Fibroblast of the aortic adventitia (primary cell): ENCODE results near the gene SLC12A2. TPM values are rescaled to one million over a fixed set of nuclear protein-coding genes. Genes with fewer than 3 reads are reported as not detected.

ENCODE experiments used
- DNase-seq: peaks from one replicate; pipeline ENCODE4 v3.0.0-alpha.2; 2010; ENCODE audit warnings: low read depth
- H3K4me3 ChIP-seq: 2 replicates; pipeline ENCODE4 v1.5.1; 2011; ENCODE audit warnings: low read depth, mild to moderate bottlenecking, control low read depth, low read length, moderate library complexity
- CTCF ChIP-seq: IDR thresholded peaks from 2 replicates; pipeline ENCODE4 v1.5.1; 2011; ENCODE audit warnings: mild to moderate bottlenecking, low read length, control low read depth, inconsistent platforms; ENCODE audit not compliant: insufficient read depth
- total RNA-seq: library from RNA; depleted of rRNA; stranded (reverse); fragments of >200 nt; gene quantifications from 2 replicates; pipeline ENCODE4 v1.2.3, GENCODE V29; 2012; ENCODE audit warnings: low replicate concordance

SLC12A2 gene
- total RNA-seq, 1 donor: 51.9 TPM

- TF ChIP-seq CTCF: no peak
- no peak for DNase-seq
- H3K4me3 ChIP-seq: no peak overlapping the region
Measured at GRCh38 chr5:128092144-128092543, 8.6 kb downstream of the SLC12A2 start.

DNA sequence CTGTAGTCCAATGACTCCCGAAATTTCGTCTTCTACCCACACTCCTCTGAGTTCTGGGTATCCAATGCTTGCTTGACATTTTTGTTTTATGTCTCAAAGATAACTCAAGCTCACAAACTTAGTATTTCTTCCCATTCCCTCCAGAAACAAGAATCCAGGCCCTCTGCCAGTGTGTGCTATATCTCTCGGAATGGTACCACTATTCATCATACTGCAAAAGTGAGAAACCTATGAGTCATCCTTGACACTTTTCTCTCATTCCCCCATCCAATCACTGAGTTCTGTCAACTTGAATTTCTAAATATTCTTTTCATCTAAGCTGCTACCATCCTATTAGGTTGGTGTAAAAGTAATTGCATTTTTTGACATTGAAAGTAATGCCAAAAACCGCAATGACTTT, 9.8 kb downstream of the SLC12A2 start:
- DNase-seq: peak; percentile 48
- no peak overlapping the region for H3K4me3 ChIP-seq
- no peak for TF ChIP-seq CTCF

- no peak for TF ChIP-seq CTCF
- H3K4me3 ChIP-seq: no peak overlapping the region
- DNase-seq: no peak
Measured at GRCh38 chr5:128097224-128097623, 13.7 kb downstream of the SLC12A2 start.

DNA sequence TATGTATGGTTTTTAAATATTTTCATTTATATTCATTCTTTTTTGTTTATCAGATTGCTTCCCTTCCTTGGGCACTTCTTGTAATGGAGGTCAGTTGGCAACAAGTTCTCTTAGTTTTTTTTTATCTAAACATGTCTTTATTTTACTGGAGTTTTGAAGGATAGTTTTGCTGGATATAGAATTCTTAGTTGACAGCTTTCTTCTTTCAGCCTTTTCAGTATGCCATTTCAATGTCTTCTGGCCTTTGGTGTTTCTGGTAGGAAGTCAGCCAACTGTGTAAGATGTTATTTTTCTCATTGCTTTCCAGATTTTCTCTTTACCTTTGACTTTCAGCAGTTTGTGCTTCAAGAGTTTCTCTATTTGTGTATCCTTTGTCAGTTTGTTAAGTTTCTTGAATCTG, 14.2 kb downstream of the SLC12A2 start:
- no peak overlapping the region for H3K4me3 ChIP-seq
- DNase-seq: no peak
- no peak for TF ChIP-seq CTCF

DNA sequence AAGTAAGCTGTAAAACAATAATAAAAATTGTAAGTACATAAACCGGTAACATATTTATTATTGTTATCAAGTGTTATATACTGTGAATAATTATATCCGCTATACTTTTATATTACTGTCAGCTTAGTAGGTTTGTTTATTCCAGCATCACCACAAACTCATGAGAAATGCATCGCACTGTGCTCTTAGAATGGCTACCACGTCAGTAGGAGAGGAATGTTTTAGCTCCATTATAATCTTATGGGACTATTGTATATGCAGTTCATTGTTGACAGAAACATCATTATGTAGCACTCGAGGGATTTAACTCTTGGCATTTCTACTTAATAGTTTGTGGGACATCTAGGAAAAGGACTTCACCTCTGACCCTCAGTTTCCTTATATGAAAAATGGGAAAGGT, 16.4 kb downstream of the SLC12A2 start:
- DNase-seq: no peak
- no peak overlapping the region for H3K4me3 ChIP-seq
- no peak for TF ChIP-seq CTCF

- DNase-seq: no peak
- TF ChIP-seq CTCF: no peak
Measured at GRCh38 chr5:128100860-128101557, 17.4 kb downstream of the SLC12A2 start.

GRCh38 chr5:128101676-128102075, 18.1 kb downstream of the SLC12A2 start:
- TF ChIP-seq CTCF: no peak
- H3K4me3 ChIP-seq: no peak overlapping the region
- no peak for DNase-seq

More at GRCh38 chr5:128100860-128101557, 17.4 kb downstream of the SLC12A2 start:
- H3K4me3 ChIP-seq: no peak overlapping the region
